Fibroblast of the aortic adventitia (primary cell): ENCODE results near the gene MTERF1. TPM values are rescaled to one million over a fixed set of nuclear protein-coding genes. Genes with fewer than 3 reads are reported as not detected.

Experiments
- DNase-seq: peaks from one replicate; pipeline ENCODE4 v3.0.0-alpha.2; 2010; ENCODE audit warnings: low read depth
- H3K4me3 ChIP-seq: 2 replicates; pipeline ENCODE4 v1.5.1; 2011; ENCODE audit warnings: low read depth, mild to moderate bottlenecking, control low read depth, low read length, moderate library complexity
- total RNA-seq: library from RNA; depleted of rRNA; stranded (reverse); fragments of >200 nt; gene quantifications from 2 replicates; pipeline ENCODE4 v1.2.3, GENCODE V29; 2012; ENCODE audit warnings: low replicate concordance
- TF ChIP-seq, protein P1 (sequence below): IDR thresholded peaks from 2 replicates; pipeline ENCODE4 v1.5.1; 2011; ENCODE audit warnings: mild to moderate bottlenecking, low read length, control low read depth, inconsistent platforms; ENCODE audit not compliant: insufficient read depth

Gene MTERF1
- total RNA-seq, 1 donor, result 15.8 TPM

DNA sequence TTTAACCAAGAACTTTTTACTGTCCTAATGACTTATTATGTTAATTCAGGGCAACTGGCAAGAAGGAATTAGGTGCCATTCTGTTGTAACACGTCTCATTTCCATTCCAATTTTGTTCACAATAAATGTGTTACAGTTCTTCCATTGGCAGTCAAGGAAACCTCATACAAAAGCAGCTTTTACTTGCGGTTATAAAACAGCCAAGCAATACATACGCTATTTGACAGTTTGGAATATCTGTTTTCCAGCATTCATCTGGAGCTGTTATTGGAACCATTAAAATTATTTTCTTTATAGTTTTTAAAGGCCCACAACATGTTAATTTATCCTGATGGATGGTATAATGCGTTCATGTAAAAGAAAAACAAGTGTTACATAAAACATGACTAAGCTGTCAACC lies 33.3 kb downstream of the MTERF1 start:
- no peak overlapping the region for H3K4me3 ChIP-seq
- TF ChIP-seq, protein P1, sequence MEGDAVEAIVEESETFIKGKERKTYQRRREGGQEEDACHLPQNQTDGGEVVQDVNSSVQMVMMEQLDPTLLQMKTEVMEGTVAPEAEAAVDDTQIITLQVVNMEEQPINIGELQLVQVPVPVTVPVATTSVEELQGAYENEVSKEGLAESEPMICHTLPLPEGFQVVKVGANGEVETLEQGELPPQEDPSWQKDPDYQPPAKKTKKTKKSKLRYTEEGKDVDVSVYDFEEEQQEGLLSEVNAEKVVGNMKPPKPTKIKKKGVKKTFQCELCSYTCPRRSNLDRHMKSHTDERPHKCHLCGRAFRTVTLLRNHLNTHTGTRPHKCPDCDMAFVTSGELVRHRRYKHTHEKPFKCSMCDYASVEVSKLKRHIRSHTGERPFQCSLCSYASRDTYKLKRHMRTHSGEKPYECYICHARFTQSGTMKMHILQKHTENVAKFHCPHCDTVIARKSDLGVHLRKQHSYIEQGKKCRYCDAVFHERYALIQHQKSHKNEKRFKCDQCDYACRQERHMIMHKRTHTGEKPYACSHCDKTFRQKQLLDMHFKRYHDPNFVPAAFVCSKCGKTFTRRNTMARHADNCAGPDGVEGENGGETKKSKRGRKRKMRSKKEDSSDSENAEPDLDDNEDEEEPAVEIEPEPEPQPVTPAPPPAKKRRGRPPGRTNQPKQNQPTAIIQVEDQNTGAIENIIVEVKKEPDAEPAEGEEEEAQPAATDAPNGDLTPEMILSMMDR, result no peak
- no peak for DNase-seq

DNA sequence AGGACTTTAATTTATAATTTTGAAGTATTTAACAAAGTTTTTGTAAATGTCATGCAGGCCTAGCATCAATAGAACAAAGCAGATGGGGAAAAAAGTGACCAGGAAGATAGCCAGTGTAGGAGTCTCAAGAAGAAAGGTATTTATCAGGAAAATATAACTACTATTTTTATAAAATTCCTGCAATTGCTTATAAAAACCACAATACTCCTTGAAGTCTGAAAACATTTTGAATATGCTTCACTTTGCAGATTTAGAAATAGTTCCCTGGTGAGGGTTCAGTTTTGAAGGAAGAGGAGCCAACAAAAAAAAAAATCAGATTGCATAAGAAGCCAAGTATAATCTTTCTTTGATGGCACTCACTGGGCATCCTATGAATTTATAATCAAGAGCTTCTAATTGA lies 34.1 kb downstream of the MTERF1 start:
- DNase-seq, result peak; percentile 56
- TF ChIP-seq, protein P1, result no peak
- no peak overlapping the region for H3K4me3 ChIP-seq

DNA sequence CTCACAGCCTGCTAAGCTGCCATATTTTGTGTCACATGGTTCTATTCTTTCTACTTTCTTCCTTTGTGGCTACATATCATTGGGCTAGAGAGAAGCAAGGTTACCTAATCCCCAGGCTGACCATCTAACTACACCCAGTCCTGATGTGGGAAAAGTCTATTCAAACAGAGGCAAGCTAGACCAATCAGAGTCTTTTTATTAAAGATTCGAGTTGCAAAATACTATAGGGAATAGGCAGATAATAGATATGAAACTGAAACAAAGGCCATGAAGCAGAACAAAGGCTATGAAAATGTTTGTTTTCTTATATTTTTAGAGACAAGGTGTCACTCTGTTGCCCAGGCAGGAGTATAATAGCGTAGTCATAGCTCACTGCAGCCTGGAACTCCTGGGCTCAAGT lies 36.7 kb downstream of the MTERF1 start:
- H3K4me3 ChIP-seq, result no peak overlapping the region
- TF ChIP-seq, protein P1, result no peak
- DNase-seq, result no peak

DNA sequence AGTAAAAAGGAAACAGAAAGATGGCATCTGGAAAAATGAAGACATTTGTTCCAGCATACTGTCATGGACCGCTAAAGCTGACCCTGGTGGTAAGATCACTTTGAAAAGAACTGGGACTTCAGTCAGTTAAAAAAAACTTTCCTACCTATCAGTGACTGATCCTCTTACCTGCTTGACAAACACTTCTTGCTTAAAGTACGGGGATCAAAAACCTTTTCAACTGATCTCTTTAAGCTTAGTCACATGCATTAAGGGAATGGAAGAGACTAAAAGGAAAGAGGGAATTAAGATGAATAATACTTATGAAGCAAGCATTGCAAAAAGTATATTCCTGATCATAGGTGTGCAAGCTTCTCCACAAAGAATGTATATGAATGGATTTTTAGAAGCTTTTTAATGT lies 42.1 kb downstream of the MTERF1 start:
- H3K4me3 ChIP-seq, result no peak overlapping the region
- TF ChIP-seq, protein P1, result no peak
- DNase-seq, result no peak

DNA sequence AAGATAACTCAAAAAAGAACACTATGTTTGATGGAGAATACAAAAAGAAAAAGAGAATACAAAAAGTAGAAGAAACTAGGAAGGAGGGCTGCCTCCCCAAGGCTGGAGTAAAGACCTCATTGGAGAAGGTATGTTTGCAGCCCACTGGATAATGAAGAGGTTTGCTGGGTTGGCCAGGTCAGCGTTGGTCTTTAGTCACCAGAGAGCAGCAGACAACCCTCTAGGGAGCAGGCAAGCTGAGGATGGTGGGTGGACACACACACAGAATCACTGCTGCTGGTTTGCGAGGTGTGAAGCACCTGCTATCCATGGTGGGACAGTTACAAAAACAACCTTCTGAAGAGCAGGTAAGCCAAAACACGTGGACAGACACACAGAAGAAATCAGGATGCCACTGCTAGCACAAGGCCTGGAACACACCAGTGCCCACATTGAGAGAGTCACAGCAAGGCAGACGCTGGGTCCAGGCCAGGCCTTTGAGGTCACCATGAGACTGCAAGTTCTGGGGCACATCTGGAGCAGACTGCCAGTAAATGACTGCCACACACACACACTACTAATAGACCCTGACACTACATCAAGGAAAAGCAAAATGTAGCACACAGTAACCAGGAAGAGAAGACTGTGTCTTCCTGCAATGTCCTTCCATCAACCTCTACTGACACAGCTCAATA lies 43.0 kb downstream of the MTERF1 start:
- DNase-seq, result no peak
- no peak overlapping the region for H3K4me3 ChIP-seq
- TF ChIP-seq, protein P1, result no peak

DNA sequence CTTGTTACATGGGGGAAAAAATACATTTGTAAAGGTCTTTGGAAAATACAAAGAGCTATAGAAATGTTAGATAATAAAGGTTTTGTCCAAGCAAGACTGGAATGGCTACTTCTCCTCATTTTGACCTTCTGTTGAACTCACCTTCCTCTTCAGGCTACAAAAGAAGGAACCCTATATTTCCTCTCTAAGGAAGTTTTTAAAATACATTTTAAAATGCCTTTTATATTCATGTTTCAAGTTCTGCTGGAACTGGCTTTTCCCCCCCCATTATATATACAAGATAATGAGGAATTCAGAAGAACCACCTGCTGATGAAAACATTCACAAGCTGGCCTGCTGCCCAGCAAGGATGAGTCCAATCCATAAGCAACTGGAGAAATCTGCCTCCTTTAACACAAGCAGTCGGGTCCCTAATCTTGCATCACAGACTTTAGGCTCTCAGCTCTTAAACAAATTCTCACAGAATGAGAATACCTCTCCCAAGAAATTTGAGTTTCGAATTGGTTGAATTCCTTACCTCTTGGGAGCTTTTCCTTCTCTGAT lies 44.6 kb downstream of the MTERF1 start:
- TF ChIP-seq, protein P1, result no peak
- peak; percentile 18 for DNase-seq
- no peak overlapping the region for H3K4me3 ChIP-seq
